ENCODE measurements around the gene VENTX.

DNA sequence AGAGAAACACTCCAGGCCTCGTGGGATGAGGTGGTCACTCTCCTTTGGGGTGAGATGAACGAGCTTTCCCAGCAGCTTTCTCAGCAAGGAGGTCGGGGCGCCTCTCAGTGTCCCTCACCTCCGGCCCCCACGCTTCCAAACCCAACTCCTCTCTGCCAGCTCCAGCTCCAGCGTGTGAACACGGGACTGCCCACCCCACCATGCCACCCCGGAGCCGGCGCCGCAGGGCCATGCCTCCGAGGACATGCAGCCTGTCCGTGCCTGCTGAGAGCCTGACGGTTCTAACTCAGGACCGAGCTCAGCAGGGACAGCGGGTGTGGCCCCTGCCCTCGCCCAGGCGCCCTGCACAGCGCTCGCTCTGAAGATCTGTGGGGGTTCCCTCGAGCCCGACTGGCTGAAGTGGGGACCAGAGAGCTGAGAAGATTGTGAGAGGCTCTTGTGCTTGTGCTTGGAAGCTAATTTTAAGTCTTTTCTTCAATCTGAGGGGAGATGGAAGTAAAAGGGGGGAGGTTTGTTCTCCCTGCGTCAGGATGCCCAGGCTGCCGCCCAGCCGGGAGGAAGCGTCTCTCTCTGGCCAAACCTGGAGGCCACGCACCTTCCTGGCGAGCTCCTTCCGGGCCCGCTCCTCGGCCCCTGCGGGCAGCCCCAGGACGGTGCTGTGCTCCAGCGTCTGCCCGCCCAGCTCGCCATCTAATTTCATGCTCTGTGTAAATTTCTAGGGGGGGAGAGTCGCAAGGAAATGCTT, 44.1 kb downstream of the VENTX start:
- TF ChIP-seq MYC (IDR thresholded peaks at IDR 0.05; ENCODE audit: insufficient read depth, insufficient read length, insufficient replicate concordance, low read length, severe bottlenecking) (no peak), MLLT1 (IDR thresholded peaks at IDR 0.05) (no peak), CBX5 (IDR thresholded peaks at IDR 0.05; ENCODE audit: low read depth) (no peak)
